Upper lobe of right lung (tissue), 1 donor: ENCODE data around the gene SHB. TPM values are rescaled to one million over a fixed set of nuclear protein-coding genes. Genes with fewer than 3 reads are reported as not detected.

Source experiments
- ATAC-seq: fragments of 200-7000 bp; cut with Tn5 transposase; one replicate; pipeline ENCODE4 v1.9.1; 2020; ENCODE audit warnings: mild to moderate bottlenecking, moderate library complexity
- DNase-seq: peaks from one replicate; pipeline ENCODE4 v3.0.0-alpha.2; 2020
- H3K27ac ChIP-seq: fragments of 200-600 bp; one replicate; pipeline ENCODE4 v1.8.0; 2022
- H3K27me3 ChIP-seq: fragments of 200-600 bp; one replicate; pipeline ENCODE4 v1.8.0; 2022; ENCODE audit warnings: mild to moderate bottlenecking
- H3K36me3 ChIP-seq: fragments of 200-600 bp; one replicate; pipeline ENCODE4 v1.8.0; 2022
- H3K4me1 ChIP-seq: fragments of 200-600 bp; one replicate; pipeline ENCODE4 v1.8.0; 2022
- H3K4me3 ChIP-seq: fragments of 200-600 bp; one replicate; pipeline ENCODE4 v1.8.0; 2022; ENCODE audit warnings: mild to moderate bottlenecking
- H3K9me3 ChIP-seq: fragments of 200-600 bp; one replicate; pipeline ENCODE4 v1.8.0; 2022
- CTCF ChIP-seq: fragments of 200-600 bp; IDR thresholded peaks from one replicate; pipeline ENCODE4 v1.8.0; 2022; ENCODE audit warnings: antibody characterized with exemption
- intact Hi-C: fragments of 100-400 bp; cut with DNase I; formaldehyde crosslinking; loops from one replicate; pipeline ENCODE4 v1.11.0; 2022
- total RNA-seq: library from RNA; stranded (reverse); fragmentation: NEBNext Ultra II Directional; extraction: Animal tissue kit (Norgen Biotek cat#: 25700); gene quantifications from one replicate; pipeline ENCODE4 v1.2.1, GENCODE V29; 2021
- donor health status: DM: no; HTN: yes; CAD: no; lungs with severe emphysema.

Gene SHB
- total RNA-seq, 1 donor from 2014 or later = 33.4 TPM

- H3K27ac ChIP-seq = no peak overlapping the region
- TF ChIP-seq CTCF = no peak
These were observed 96.6 kb downstream of the SHB start for GRCh38 chr9:37972351-37972848.

GRCh38 chr9:37971691-37972090 lies 97.3 kb downstream of the SHB start:
- TF ChIP-seq CTCF = no peak
- Histone ChIP-seq H3K4me3 (no peak overlapping the region), H3K4me1 (peaks cover 32% of the 10 kb centered on the region), H3K27me3 (no peaks in the 10 kb centered on the region), H3K27ac (no peak overlapping the region), H3K9me3 (no peaks in the 10 kb centered on the region), H3K36me3 (peaks cover 18% of the 10 kb centered on the region)
- no peak for DNase-seq
- no peak for ATAC-seq
- intact Hi-C loops = no loop called here

More at GRCh38 chr9:37972351-37972848, 96.6 kb downstream of the SHB start:
- Histone ChIP-seq H3K36me3 (peaks cover 18% of the 10 kb centered on the region), H3K9me3 (no peaks in the 10 kb centered on the region), H3K27me3 (no peaks in the 10 kb centered on the region), H3K4me1 (peaks cover 25% of the 10 kb centered on the region), H3K4me3 (no peak overlapping the region)
- intact Hi-C loops = no loop called here
- ATAC-seq (no peak), DNase-seq (peak; percentile 46)

GRCh38 chr9:37971108-37971459 lies 97.9 kb downstream of the SHB start:
- H3K27ac ChIP-seq = no peak overlapping the region
- H3K9me3 ChIP-seq = no peaks in the 10 kb centered on the region

GRCh38 chr9:37970301-37971107 lies 98.5 kb downstream of the SHB start:
- DNase-seq = peak; percentile 49
- H3K9me3 ChIP-seq = no peaks in the 10 kb centered on the region
- intact Hi-C loops = no loop called here
- H3K4me3 ChIP-seq = no peak overlapping the region
- no peak for TF ChIP-seq CTCF
- H3K4me1 ChIP-seq = peaks cover 34% of the 10 kb centered on the region
- H3K36me3 ChIP-seq = peaks cover 18% of the 10 kb centered on the region
- ATAC-seq = no peak
- H3K27me3 ChIP-seq = no peaks in the 10 kb centered on the region
- no peak overlapping the region for H3K27ac ChIP-seq

More at GRCh38 chr9:37971108-37971459, 97.9 kb downstream of the SHB start:
- intact Hi-C loops = no loop called here
- no peak for TF ChIP-seq CTCF
- Histone ChIP-seq H3K36me3 (peaks cover 18% of the 10 kb centered on the region), H3K27me3 (no peaks in the 10 kb centered on the region), H3K4me1 (peaks cover 33% of the 10 kb centered on the region), H3K4me3 (no peak overlapping the region)
- peak; percentile 39 for DNase-seq
- no peak for ATAC-seq

GRCh38 chr9:37969558-37970300 lies 99.3 kb downstream of the SHB start:
- Histone ChIP-seq H3K4me3 (no peak overlapping the region), H3K4me1 (peaks cover 40% of the 10 kb centered on the region), H3K36me3 (peaks cover 18% of the 10 kb centered on the region), H3K27me3 (no peaks in the 10 kb centered on the region), H3K9me3 (no peaks in the 10 kb centered on the region), H3K27ac (peak overlapping the region; percentile 3)
- ATAC-seq (no peak), DNase-seq (peak; percentile 42)
- intact Hi-C loops = no loop called here
- no peak for TF ChIP-seq CTCF
